Loucy (cell line): Measurements from ENCODE around the gene PTPN2.

Experiments used
- EZH2phosphoT487 ChIP-seq: fragments of 200-600 bp; IDR thresholded peaks from 2 replicates; pipeline ENCODE4 v1.6.1; 2018; ENCODE audit warnings: antibody characterized with exemption, mild to moderate bottlenecking, moderate library complexity, borderline replicate concordance
- TF ChIP-seq, protein P1 (sequence below): fragments of 200-600 bp; sonication (generic); conservative IDR thresholded peaks from 2 replicates; pipeline ENCODE4 v1.5.1; 2014; ENCODE audit warnings: mild to moderate bottlenecking, antibody characterized with exemption, low read length

DNA sequence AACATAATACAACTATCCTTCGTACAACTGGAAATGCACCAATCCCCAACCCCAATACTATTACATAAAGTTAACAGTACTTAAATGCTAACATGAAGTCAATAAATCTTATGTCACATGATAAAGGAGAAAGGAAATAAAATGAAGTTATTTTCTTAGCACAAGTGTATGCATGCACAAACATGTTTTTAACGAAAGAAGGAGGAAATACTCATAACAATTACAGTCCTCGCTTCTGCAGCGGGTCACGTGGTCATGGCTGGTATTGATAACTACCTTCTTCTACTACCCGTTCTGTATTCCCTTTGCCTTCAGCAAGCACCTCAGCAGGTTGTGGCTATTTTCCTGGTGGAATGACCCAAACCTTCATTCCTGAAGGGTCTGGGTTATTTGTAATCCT, 129.5 kb downstream of the PTPN2 start:
- TF ChIP-seq, protein P1, sequence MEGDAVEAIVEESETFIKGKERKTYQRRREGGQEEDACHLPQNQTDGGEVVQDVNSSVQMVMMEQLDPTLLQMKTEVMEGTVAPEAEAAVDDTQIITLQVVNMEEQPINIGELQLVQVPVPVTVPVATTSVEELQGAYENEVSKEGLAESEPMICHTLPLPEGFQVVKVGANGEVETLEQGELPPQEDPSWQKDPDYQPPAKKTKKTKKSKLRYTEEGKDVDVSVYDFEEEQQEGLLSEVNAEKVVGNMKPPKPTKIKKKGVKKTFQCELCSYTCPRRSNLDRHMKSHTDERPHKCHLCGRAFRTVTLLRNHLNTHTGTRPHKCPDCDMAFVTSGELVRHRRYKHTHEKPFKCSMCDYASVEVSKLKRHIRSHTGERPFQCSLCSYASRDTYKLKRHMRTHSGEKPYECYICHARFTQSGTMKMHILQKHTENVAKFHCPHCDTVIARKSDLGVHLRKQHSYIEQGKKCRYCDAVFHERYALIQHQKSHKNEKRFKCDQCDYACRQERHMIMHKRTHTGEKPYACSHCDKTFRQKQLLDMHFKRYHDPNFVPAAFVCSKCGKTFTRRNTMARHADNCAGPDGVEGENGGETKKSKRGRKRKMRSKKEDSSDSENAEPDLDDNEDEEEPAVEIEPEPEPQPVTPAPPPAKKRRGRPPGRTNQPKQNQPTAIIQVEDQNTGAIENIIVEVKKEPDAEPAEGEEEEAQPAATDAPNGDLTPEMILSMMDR: no peak
- no peak for TF ChIP-seq EZH2phosphoT487
